Endothelial cell of umbilical vein (primary cell): ENCODE measurements around the gene NR1I3. TPM values are rescaled to one million over a fixed set of nuclear protein-coding genes. Genes with fewer than 3 reads are reported as not detected.

Experiments used
- BruUV-seq: library from RNA; stranded (reverse); fragments of 400-500 nt; replicated peaks from 2 replicates; lab custom pipeline; 2021; lab: Mats Ljungman, UMichigan
- CTCF ChIA-PET: fragments of 300-600, 350-600 bp; sonication (Branson Sonifier 250); formaldehyde crosslinking; loops from one replicate; lab custom pipeline; 2021; ENCODE audit warnings: antibody characterized with exemption, inconsistent platforms; lab: Charles Lee
- POLR2A ChIA-PET: fragments of 300-600, 350-600 bp; sonication (Branson Sonifier 250); formaldehyde crosslinking; loops from one replicate; lab custom pipeline; 2021; ENCODE audit warnings: antibody characterized with exemption, inconsistent platforms; lab: Charles Lee
- DNase-seq: peaks from one replicate; pipeline ENCODE4 v3.0.0-alpha.2; 2011; ENCODE audit warnings: low read depth, low spot score
- FAIRE-seq: peaks from 2 replicates; lab custom pipeline; 2011; peaks lifted over from hg19 to GRCh38; lab: Jason Lieb, UNC
- H2AFZ ChIP-seq: 2 replicates; pipeline ENCODE4 v1.6.0; 2012; ENCODE audit warnings: low read depth, low read length, control low read depth, inconsistent platforms
- H3K27ac ChIP-seq: 2 replicates; pipeline ENCODE4 v1.5.1; 2011; ENCODE audit warnings: low read depth, mild to moderate bottlenecking, control low read depth, low read length, moderate library complexity; ENCODE audit not compliant: insufficient read depth
- H3K27me3 ChIP-seq, 2 experiments: 2 replicates each; pipeline versions ENCODE4 v1.6.0 to v1.6.1; 2011; ENCODE audit warnings: low read length in 2 of 2, mixed read lengths in 1 of 2; ENCODE audit not compliant: control insufficient read depth in 2 of 2, insufficient read depth in 2 of 2
- H3K36me3 ChIP-seq, 2 experiments: 2 replicates in 1 of 2; 3 replicates in 1 of 2; pipeline ENCODE4 v1.5.1; 2011; ENCODE audit warnings: low read length in 2 of 2, mild to moderate bottlenecking in 1 of 2, moderate library complexity in 1 of 2; ENCODE audit not compliant: control insufficient read depth in 2 of 2, insufficient read depth in 2 of 2; ENCODE audit errors: extremely low read depth in 1 of 2
- H3K4me1 ChIP-seq: 3 replicates; pipeline ENCODE4 v1.5.1; 2011; ENCODE audit warnings: mild to moderate bottlenecking, low read length; ENCODE audit not compliant: control insufficient read depth, insufficient read depth; ENCODE audit errors: extremely low read depth
- H3K4me2 ChIP-seq: 2 replicates; pipeline ENCODE4 v1.6.1; 2011; ENCODE audit warnings: low read length, control low read depth, mixed read lengths; ENCODE audit not compliant: insufficient read depth
- H3K4me3 ChIP-seq, 3 experiments: fragments of 200-600 bp in 1 of 3; sonication (generic), shearing (Covaris generic) in 1 of 3; replicated peaks in 1 of 3; 2 replicates each; pipeline ENCODE4 v1.5.1; 2011 to 2016; ENCODE audit warnings: control low read depth in 3 of 3, low read length in 3 of 3, mild to moderate bottlenecking in 2 of 3, inconsistent platforms in 1 of 3, low read depth in 1 of 3, moderate library complexity in 1 of 3; ENCODE audit not compliant: insufficient read depth in 1 of 3
- H3K79me2 ChIP-seq: 2 replicates; pipeline ENCODE4 v1.6.0; 2012; ENCODE audit warnings: low read length, inconsistent platforms; ENCODE audit not compliant: control insufficient read depth, insufficient read depth
- H3K9ac ChIP-seq: replicated peaks from 2 replicates; pipeline ENCODE3; 2011; ENCODE audit warnings: low read length, control low read depth; ENCODE audit not compliant: insufficient read depth; ENCODE audit errors: extremely low read depth
- H3K9me1 ChIP-seq: replicated peaks from 3 replicates; pipeline ENCODE4 v1.6.0; 2011; ENCODE audit warnings: mild to moderate bottlenecking, low read length; ENCODE audit not compliant: control insufficient read depth, insufficient read depth; ENCODE audit errors: extremely low read depth
- H3K9me3 ChIP-seq: replicated peaks from 2 replicates; pipeline ENCODE4 v1.5.1; 2012; ENCODE audit warnings: low read length, inconsistent platforms; ENCODE audit not compliant: control insufficient read depth, insufficient read depth
- H4K20me1 ChIP-seq: replicated peaks from 2 replicates; pipeline ENCODE3; 2011; ENCODE audit warnings: mild to moderate bottlenecking, low read length; ENCODE audit not compliant: control insufficient read depth, insufficient read depth; ENCODE audit errors: extremely low read depth
- EZH2 ChIP-seq: IDR thresholded peaks from 2 replicates; pipeline ENCODE4 v1.6.1; 2012; ENCODE audit warnings: borderline replicate concordance, low read depth, mild to moderate bottlenecking, moderate library complexity, low read length, inconsistent platforms; ENCODE audit not compliant: severe bottlenecking
- FOS ChIP-seq: IDR thresholded peaks from 2 replicates; pipeline ENCODE4 v1.6.1; 2011; ENCODE audit warnings: mild to moderate bottlenecking, low read length, moderate library complexity, borderline replicate concordance; ENCODE audit not compliant: insufficient read depth
- GATA2 ChIP-seq: IDR thresholded peaks from 2 replicates; pipeline ENCODE4 v1.7.0; 2011; ENCODE audit warnings: low read depth, mild to moderate bottlenecking, moderate library complexity, mixed read lengths, low read length; ENCODE audit not compliant: insufficient read length, insufficient read depth
- JUN ChIP-seq: IDR thresholded peaks from 2 replicates; pipeline ENCODE4 v1.6.1; 2011; ENCODE audit warnings: borderline replicate concordance, low read depth; ENCODE audit not compliant: insufficient read length, insufficient read depth
- MAX ChIP-seq: IDR thresholded peaks from 2 replicates; pipeline ENCODE4 v1.6.1; 2011; ENCODE audit not compliant: insufficient read depth, insufficient read length
- MYC ChIP-seq: IDR thresholded peaks from one replicate; pipeline ENCODE4 v1.6.1; 2011; ENCODE audit warnings: mild to moderate bottlenecking, low read depth, low read length
- POLR2A ChIP-seq: IDR thresholded peaks from 2 replicates; pipeline ENCODE4 v1.6.1; 2012; ENCODE audit warnings: low read depth, mild to moderate bottlenecking, control low read depth, low read length
- POLR2AphosphoS5 ChIP-seq: IDR thresholded peaks from 2 replicates; pipeline ENCODE4 v1.6.1; 2012; ENCODE audit warnings: low read depth, mild to moderate bottlenecking, control low read depth, low read length, moderate library complexity; ENCODE audit not compliant: insufficient read depth
- dilution Hi-C: fragments of 300-500 bp; cut with MboI; formaldehyde crosslinking; loops from one replicate; pipeline ENCODE4 v1.15.0; 2019; ENCODE audit warnings: low sequenced_read_pairs; ENCODE audit not compliant: extremely low pct_ligation_motif_present
- intact Hi-C: fragments of 100-400 bp; cut with micrococcal nuclease; formaldehyde crosslinking; loops from one replicate; pipeline ENCODE4 v1.10.0; 2022
- polyA plus RNA-seq, 4 experiments: library from polyadenylated mRNA; depleted of rRNA in 3 of 4; stranded (reverse) in 3 of 4; unstranded in 1 of 4; fragments of >200 nt; gene quantifications; 2 replicates each; pipeline versions ENCODE4 v1.2.1 to v1.2.3, GENCODE V29; 2011 to 2012; ENCODE audit warnings: missing spikeins in 1 of 4
- total RNA-seq: library from RNA; stranded (reverse); gene quantifications from 2 replicates; pipeline ENCODE4 v1.2.3, GENCODE V29; 2021
- TF ChIP-seq, protein P1 (sequence below), 2 donors: IDR thresholded peaks; 1 replicate in 1 of 2; 2 replicates in 1 of 2; pipeline ENCODE4 v1.5.1; 2011; ENCODE audit warnings: low read length in 2 of 2, mild to moderate bottlenecking in 2 of 2, moderate library complexity in 2 of 2, control low read depth in 1 of 2, inconsistent platforms in 1 of 2, low read depth in 1 of 2; ENCODE audit not compliant: insufficient read depth in 1 of 2; ENCODE audit errors: extremely low read depth in 1 of 2

NR1I3 gene
- total and polyA plus RNA-seq, 2 donors (not counting 3 experiments of a cell fraction or from before 2014, with no cell fraction given), result not detected

DNA sequence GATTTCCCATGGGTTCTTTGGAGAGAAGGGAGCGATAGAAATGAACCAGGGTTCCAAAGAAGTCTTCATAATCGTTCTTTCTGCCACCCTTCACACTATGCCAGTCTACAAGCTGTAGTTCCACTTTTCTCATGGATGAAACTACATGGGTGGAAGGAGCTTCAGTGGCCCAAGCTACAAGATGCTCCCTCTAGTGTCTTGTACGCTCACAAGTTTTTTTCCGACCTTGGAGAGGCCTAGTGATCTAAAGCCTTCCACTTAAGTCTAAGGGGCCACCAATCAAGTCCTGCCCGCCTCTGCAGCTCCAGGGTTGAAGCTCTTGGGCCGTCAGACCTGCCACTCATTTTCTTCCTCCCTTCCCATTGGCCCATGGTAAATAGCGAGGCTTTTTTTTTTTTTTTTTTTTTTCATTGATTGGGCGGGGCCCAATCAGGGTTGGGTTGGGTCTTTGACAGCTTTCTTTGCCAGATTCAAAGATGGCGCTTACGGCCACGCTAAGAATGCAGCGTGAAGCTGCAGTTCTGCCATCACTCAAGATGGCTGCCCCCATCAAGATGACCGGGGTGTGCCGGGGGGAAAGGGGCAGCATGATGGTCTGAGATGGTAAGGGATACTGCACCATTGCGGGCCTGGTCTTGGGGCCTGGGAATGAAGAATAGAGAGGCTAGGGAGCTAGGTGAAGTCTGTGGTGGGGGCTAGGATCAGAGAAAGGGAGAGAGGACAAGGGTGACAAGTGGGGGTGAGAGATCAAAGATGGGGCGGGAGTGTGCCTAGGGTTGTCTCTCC is 12.3 kb downstream of the NR1I3 start, which contains the start of gene TOMM40L:
TOMM40L (plus strand) TSS at position 527 of the 786 bp plus-strand sequence. CDS start 430 bp downstream, outside the sequence.
- peak within 1 kb of the TSS; percentile 80 for H3K4me2 ChIP-seq
- H3K4me1 ChIP-seq, result peaks cover 18% of the 10 kb centered on the region
- dilution Hi-C loops (no loop called here), intact Hi-C loops (loop anchor here (1.0 to 2.0 kb wide), 4 partner anchors 15 to 41 kb away; partner anchors contain the start of gene NDUFS2)
- ChIA-PET POLR2A (interaction anchor here (0.6 to 1.4 kb wide), 8 partner anchors 9 to 163 kb away, joined by 3 to 15 read pairs (median 4); partner anchors contain the start of genes NDUFS2 and PPOX), CTCF (interaction anchor here (0.6 to 6.9 kb wide), 29 partner anchors 10 to 262 kb away, joined by 3 to 156 read pairs (median 7); partner anchors contain the start of genes ADAMTS4, B4GALT3, CFAP126 and FCER1G)
- FAIRE-seq (peak; percentile 100), DNase-seq (peak; percentile 99)
- H3K27me3 ChIP-seq, result no peaks in the 10 kb centered on the region
- peaks cover 10% of the 10 kb centered on the region in 2 experiments for H3K36me3 ChIP-seq
- peak within 1 kb of the TSS; percentile 43 to 83 (median 59) for H3K4me3 ChIP-seq
- H3K9ac ChIP-seq, result peak within 1 kb of the TSS; percentile 71
- no peaks in the 10 kb centered on the region for H3K79me2 ChIP-seq
- no TSS peak for BruUV-seq
- H3K9me1 ChIP-seq, result no peaks in the 10 kb centered on the region
- peak within 1 kb of the TSS; percentile 79 for H2AFZ ChIP-seq
- peak within 1 kb of the TSS; percentile 31 for H3K27ac ChIP-seq
- H3K9me3 ChIP-seq, result no peaks in the 10 kb centered on the region
- TF ChIP-seq POLR2AphosphoS5 (no peak), MAX (no peak), JUN (no peak), GATA2 (no peak), POLR2A (peak; percentile 36), FOS (no peak), MYC (no peak), EZH2 (no peak)
- TF ChIP-seq, protein P1, sequence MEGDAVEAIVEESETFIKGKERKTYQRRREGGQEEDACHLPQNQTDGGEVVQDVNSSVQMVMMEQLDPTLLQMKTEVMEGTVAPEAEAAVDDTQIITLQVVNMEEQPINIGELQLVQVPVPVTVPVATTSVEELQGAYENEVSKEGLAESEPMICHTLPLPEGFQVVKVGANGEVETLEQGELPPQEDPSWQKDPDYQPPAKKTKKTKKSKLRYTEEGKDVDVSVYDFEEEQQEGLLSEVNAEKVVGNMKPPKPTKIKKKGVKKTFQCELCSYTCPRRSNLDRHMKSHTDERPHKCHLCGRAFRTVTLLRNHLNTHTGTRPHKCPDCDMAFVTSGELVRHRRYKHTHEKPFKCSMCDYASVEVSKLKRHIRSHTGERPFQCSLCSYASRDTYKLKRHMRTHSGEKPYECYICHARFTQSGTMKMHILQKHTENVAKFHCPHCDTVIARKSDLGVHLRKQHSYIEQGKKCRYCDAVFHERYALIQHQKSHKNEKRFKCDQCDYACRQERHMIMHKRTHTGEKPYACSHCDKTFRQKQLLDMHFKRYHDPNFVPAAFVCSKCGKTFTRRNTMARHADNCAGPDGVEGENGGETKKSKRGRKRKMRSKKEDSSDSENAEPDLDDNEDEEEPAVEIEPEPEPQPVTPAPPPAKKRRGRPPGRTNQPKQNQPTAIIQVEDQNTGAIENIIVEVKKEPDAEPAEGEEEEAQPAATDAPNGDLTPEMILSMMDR (IDR thresholded peaks at IDR 0.05; ENCODE audit: extremely low read depth in 1 of 2, insufficient read depth in 1 of 2, low read depth in 1 of 2, low read length in 2 of 2), result peak; percentile 55 to 57
- H4K20me1 ChIP-seq, result no peaks in the 10 kb centered on the region
